H1 (cell line): ENCODE results near the gene NAIF1. TPM values are rescaled to one million over a fixed set of nuclear protein-coding genes. Genes with fewer than 3 reads are reported as not detected.

ENCODE experiments used
- CTCF ChIA-PET: fragments of 300-600 bp; sonication (Branson Sonifier 250); formaldehyde crosslinking; loops from one replicate; lab custom pipeline; 2021; ENCODE audit not compliant: partially characterized antibody; lab: Charles Lee
- POLR2A ChIA-PET: fragments of 300-600 bp; sonication (Branson Sonifier 250); formaldehyde crosslinking; loops from one replicate; lab custom pipeline; 2021; ENCODE audit warnings: inconsistent platforms; ENCODE audit not compliant: partially characterized antibody; lab: Charles Lee
- DNase-seq, 2 experiments: peaks; one replicate each; pipeline versions ENCODE4 v3.0.0 to v3.0.0-alpha.2; 2010 to 2022; ENCODE audit warnings: low spot score in 2 of 2, low read depth in 1 of 2, mixed read lengths in 1 of 2
- FAIRE-seq: peaks from 2 replicates; lab custom pipeline; 2011; peaks lifted over from hg19 to GRCh38; lab: Jason Lieb, UNC
- H2AFZ ChIP-seq: 2 replicates; pipeline ENCODE4 v1.8.1; 2012; ENCODE audit warnings: low read length, inconsistent platforms
- H2AK5ac ChIP-seq: 2 replicates; pipeline ENCODE4 v1.6.1; 2013; ENCODE audit warnings: low read depth, low read length
- H2BK120ac ChIP-seq: replicated peaks from 2 replicates; pipeline ENCODE3; 2013; ENCODE audit warnings: low read depth, low read length, inconsistent platforms
- H2BK12ac ChIP-seq: 2 replicates; pipeline ENCODE4 v1.6.1; 2013; ENCODE audit warnings: low read depth, low read length
- H2BK15ac ChIP-seq: 2 replicates; pipeline ENCODE4 v1.6.1; 2013; ENCODE audit warnings: low read length
- H2BK20ac ChIP-seq: 2 replicates; pipeline ENCODE4 v1.6.1; 2013; ENCODE audit warnings: low read length
- H2BK5ac ChIP-seq: 2 replicates; pipeline ENCODE4 v1.6.1; 2013; ENCODE audit warnings: low read depth, low read length
- H3K14ac ChIP-seq: 2 replicates; pipeline ENCODE4 v1.6.1; 2013; ENCODE audit warnings: inconsistent platforms; ENCODE audit not compliant: insufficient read length
- H3K18ac ChIP-seq: 2 replicates; pipeline ENCODE4 v1.6.1; 2013; ENCODE audit warnings: low read length; ENCODE audit errors: extremely low read depth
- H3K23ac ChIP-seq: 2 replicates; pipeline ENCODE4 v1.6.1; 2013; ENCODE audit warnings: inconsistent platforms; ENCODE audit not compliant: insufficient read length
- H3K23me2 ChIP-seq: 2 replicates; pipeline ENCODE4 v1.6.1; 2013; ENCODE audit warnings: low read depth, low read length
- H3K27ac ChIP-seq: 2 replicates; pipeline ENCODE4 v1.6.1; 2011; ENCODE audit warnings: low read depth, low read length, inconsistent platforms
- H3K27me3 ChIP-seq, 4 experiments: replicated peaks in 1 of 4; 1 replicate in 1 of 4; 2 replicates in 3 of 4; pipeline versions ENCODE4 v1.6.1 to v1.8.1; 2011 to 2013; ENCODE audit warnings: low read length in 3 of 4, mild to moderate bottlenecking in 3 of 4, inconsistent platforms in 2 of 4, mixed read lengths in 2 of 4, moderate library complexity in 1 of 4; ENCODE audit not compliant: control insufficient read depth in 3 of 4, insufficient read depth in 3 of 4; ENCODE audit errors: extremely low read depth in 1 of 4
- H3K36me3 ChIP-seq, 4 experiments: 2 replicates each; pipeline versions ENCODE4 v1.6.1 to v1.8.1; 2011 to 2013; ENCODE audit warnings: mild to moderate bottlenecking in 4 of 4, low read length in 3 of 4, moderate library complexity in 2 of 4, control low read depth in 1 of 4, inconsistent platforms in 1 of 4; ENCODE audit not compliant: insufficient read depth in 4 of 4, control insufficient read depth in 2 of 4
- H3K4ac ChIP-seq: replicated peaks from 2 replicates; pipeline ENCODE3; 2013; ENCODE audit warnings: low read length, low read depth, mixed read lengths, inconsistent platforms; ENCODE audit not compliant: insufficient read length
- H3K4me1 ChIP-seq, 4 experiments: replicated peaks in 1 of 4; 1 replicate in 1 of 4; 2 replicates in 3 of 4; pipeline versions ENCODE4 v1.6.1 to v1.8.1; 2011 to 2013; ENCODE audit warnings: low read length in 3 of 4, inconsistent platforms in 2 of 4, mixed read lengths in 1 of 4; ENCODE audit not compliant: insufficient read depth in 4 of 4, control insufficient read depth in 3 of 4
- H3K4me2 ChIP-seq, 2 experiments: 2 replicates each; pipeline versions ENCODE4 v1.6.1 to v1.8.1; 2011 to 2013; ENCODE audit warnings: low read depth in 2 of 2, low read length in 2 of 2, control low read depth in 1 of 2, inconsistent platforms in 1 of 2, mild to moderate bottlenecking in 1 of 2; ENCODE audit not compliant: insufficient read depth in 1 of 2
- H3K4me3 ChIP-seq, 4 experiments: fragments of 200-600, 300-600 bp in 1 of 4; sonication (generic), shearing (Covaris generic), sonication (Bioruptor Twin) in 1 of 4; 2 replicates each; pipeline versions ENCODE4 v1.5.1 to v1.8.1; 2011 to 2016; ENCODE audit warnings: low read length in 4 of 4, low read depth in 3 of 4, control low read depth in 2 of 4, inconsistent platforms in 2 of 4, mild to moderate bottlenecking in 2 of 4, mixed read lengths in 1 of 4, moderate library complexity in 1 of 4; ENCODE audit not compliant: insufficient read depth in 2 of 4; ENCODE audit errors: extremely low read depth in 1 of 4
- H3K56ac ChIP-seq: replicated peaks from 2 replicates; pipeline ENCODE3; 2013; ENCODE audit warnings: low read depth, mild to moderate bottlenecking, mixed read lengths, low read length, inconsistent platforms; ENCODE audit not compliant: insufficient read length
- H3K79me1 ChIP-seq: 2 replicates; pipeline ENCODE4 v1.6.1; 2013; ENCODE audit warnings: low read depth, low read length, control low read depth
- H3K79me2 ChIP-seq, 2 experiments: 2 replicates each; pipeline versions ENCODE4 v1.6.1 to v1.8.1; 2012 to 2013; ENCODE audit warnings: low read length in 2 of 2, mild to moderate bottlenecking in 2 of 2, inconsistent platforms in 1 of 2; ENCODE audit not compliant: insufficient read depth in 2 of 2, control insufficient read depth in 1 of 2
- H3K9ac ChIP-seq, 4 experiments: replicated peaks in 1 of 4; 1 replicate in 1 of 4; 2 replicates in 3 of 4; pipeline versions ENCODE4 v1.6.1 to v1.8.1; 2011 to 2013; ENCODE audit warnings: low read depth in 3 of 4, low read length in 3 of 4, control low read depth in 2 of 4, mild to moderate bottlenecking in 2 of 4, moderate library complexity in 2 of 4, inconsistent platforms in 1 of 4; ENCODE audit errors: extremely low read depth in 1 of 4
- H3K9me3 ChIP-seq, 2 experiments: 2 replicates each; pipeline versions ENCODE4 v1.6.1 to v1.8.1; 2012 to 2013; ENCODE audit warnings: mild to moderate bottlenecking in 2 of 2, moderate library complexity in 2 of 2, control low read depth in 1 of 2, inconsistent platforms in 1 of 2, low read depth in 1 of 2, low read length in 1 of 2, mixed read lengths in 1 of 2; ENCODE audit not compliant: insufficient read depth in 2 of 2
- H4K20me1 ChIP-seq, 2 experiments: replicated peaks in 1 of 2; 2 replicates each; pipeline versions ENCODE3 to v1.8.1; 2011 to 2013; ENCODE audit warnings: inconsistent platforms in 2 of 2, low read length in 2 of 2, mild to moderate bottlenecking in 1 of 2; ENCODE audit not compliant: insufficient read depth in 2 of 2, control insufficient read depth in 1 of 2
- H4K5ac ChIP-seq: 2 replicates; pipeline ENCODE4 v1.6.1; 2013; ENCODE audit warnings: low read length, low read depth, mixed read lengths, inconsistent platforms; ENCODE audit not compliant: insufficient read length
- H4K8ac ChIP-seq: 2 replicates; pipeline ENCODE4 v1.8.0; 2013; ENCODE audit warnings: mild to moderate bottlenecking, moderate library complexity, low read length, inconsistent platforms; ENCODE audit not compliant: insufficient read depth; ENCODE audit errors: extremely low read depth
- H4K91ac ChIP-seq: replicated peaks from 2 replicates; pipeline ENCODE3; 2013; ENCODE audit warnings: low read length, mixed read lengths, inconsistent platforms; ENCODE audit not compliant: insufficient read length
- ASH2L ChIP-seq: fragments of 200-600, 300-600 bp; sonication (generic); IDR thresholded peaks from one replicate; pipeline ENCODE4 v1.7.1; 2017; ENCODE audit warnings: low read length
- ATF2 ChIP-seq: IDR thresholded peaks from 2 replicates; pipeline ENCODE4 v1.6.1; 2012; ENCODE audit warnings: low read length, inconsistent platforms
- BRCA1 ChIP-seq: IDR thresholded peaks from 2 replicates; pipeline ENCODE4 v1.6.1; 2012; ENCODE audit warnings: low read depth, low read length, improper control_type of control experiment
- CREB1 ChIP-seq: IDR thresholded peaks from 2 replicates; pipeline ENCODE4 v1.6.1; 2012; ENCODE audit warnings: inconsistent platforms
- KDM1A ChIP-seq: fragments of 200-600, 300-600 bp; sonication (generic); IDR thresholded peaks from 2 replicates; pipeline ENCODE4 v1.7.1; 2016; ENCODE audit warnings: mild to moderate bottlenecking, low read length, borderline replicate concordance
- POU5F1 ChIP-seq: IDR thresholded peaks from 2 replicates; pipeline ENCODE4 v1.6.1; 2011; ENCODE audit warnings: low read depth, mild to moderate bottlenecking, low read length, moderate library complexity
- WGBS, 2 experiments: shearing (Covaris generic) in 1 of 2; methylation state at CpG; one replicate each; pipeline versions ENCODE4 v1.1.6 to v1.1.7; 2013 to 2015; ENCODE audit warnings: low lambda C conversion rate in 2 of 2, mixed read lengths in 2 of 2, inconsistent platforms in 1 of 2, low coverage in 1 of 2, missing lambda C conversion rate in 1 of 2; ENCODE audit not compliant: insufficient replicate concordance in 2 of 2, insufficient coverage in 1 of 2, insufficient read length in 1 of 2; ENCODE audit errors: extremely low coverage in 1 of 2, missing lambda C conversion rate in 1 of 2; 5-methylcytosine and 5-hydroxymethylcytosine counted together
- polyA plus RNA-seq, 7 experiments: library from polyadenylated mRNA; depleted of rRNA in 3 of 7; stranded (reverse) in 5 of 7; unstranded in 2 of 7; fragments of >200 nt in 5 of 7; fragments of 200-250 nt in 2 of 7; gene quantifications; 1 replicate in 5 of 7; 2 replicates in 1 of 7; 4 replicates in 1 of 7; pipeline versions ENCODE4 v1.2.1 to v1.2.3, GENCODE V29; 2011 to 2013; ENCODE audit warnings: missing spikeins in 2 of 7, mixed read lengths in 2 of 7
- total RNA-seq: library from RNA; stranded (reverse); fragmentation: NEBNext Ultra II Directional; extraction: Animal tissue kit (Norgen Biotek cat#: 25700); gene quantifications from 2 replicates; pipeline ENCODE4 v1.2.1, GENCODE V29; 2021

Gene NAIF1
- total and polyA plus RNA-seq, 2 of the 8 experiments (the other 6 are each of a cell fraction or from before 2014, with no cell fraction given): 8.7 to 9.0 TPM

GRCh38 chr9:128088253-128088945 is 21.3 kb upstream of the NAIF1 start:
- Histone ChIP-seq H3K36me3 (no peaks in the 10 kb centered on the region), H3K14ac (no peak overlapping the region), H2AFZ (no peak overlapping the region), H3K9me3 (no peaks in the 10 kb centered on the region), H2BK15ac (no peak overlapping the region), H3K18ac (no peak overlapping the region), H3K4me1 (peaks cover 2 to 5% (median 2%) of the 10 kb centered on the region in 4 experiments; a peak in 4 of 7 replicates), H3K56ac (no peak overlapping the region), H3K4me3 (no peak overlapping the region), H3K23me2 (no peaks in the 10 kb centered on the region), H3K9ac (no peak overlapping the region), H4K8ac (no peak overlapping the region), H2BK20ac (no peak overlapping the region), H2BK12ac (no peak overlapping the region), H3K27ac (no peak overlapping the region), H4K20me1 (peaks cover 2 to 5% of the 10 kb centered on the region in 2 experiments), H4K91ac (no peak overlapping the region), H2BK120ac (no peak overlapping the region), H3K27me3 (no peaks in the 10 kb centered on the region), H3K23ac (no peak overlapping the region), H4K5ac (no peak overlapping the region), H2BK5ac (no peak overlapping the region), H3K4ac (no peak overlapping the region), H3K79me1 (peaks cover 6% of the 10 kb centered on the region), H2AK5ac (no peak overlapping the region), H3K4me2 (no peak overlapping the region), H3K79me2 (peaks cover 0 to 22% of the 10 kb centered on the region in 2 experiments; a peak in 2 of 4 replicates)
- CTCF ChIA-PET: interaction anchor here (0.7 to 3.8 kb wide), 11 partner anchors 9 to 206 kb away, joined by 3 to 17 read pairs (median 6); no protein-coding TSS in a partner anchor
- no peak for FAIRE-seq
- POLR2A ChIA-PET: interaction anchor here (2.8 kb wide), 1 partner anchor 11 kb away, joined by 22 read pairs; no protein-coding TSS in a partner anchor
- no peak for DNase-seq
- 77% methylated on average over 9 of the region's 9 CpGs; no CpG with 5 or more reads in 1 of the 2 experiments for WGBS, 2 experiments
- TF ChIP-seq CREB1: no peak
- no peak for TF ChIP-seq POU5F1
- TF ChIP-seq BRCA1: no peak
- no peak for TF ChIP-seq ATF2
- TF ChIP-seq ASH2L: no peak
- TF ChIP-seq KDM1A: no peak
